ENCODE results near the gene TBC1D28. TPM values are rescaled to one million over a fixed set of nuclear protein-coding genes. Genes with fewer than 3 reads are reported as not detected.

The TBC1D28 gene
- total and polyA plus RNA-seq, 5 experiments from 2014 or later: not detected

Other genes with a start within 250 kb of the TBC1D28 start
- gene LGALS9C, start 167.6 kb downstream of the TBC1D28 start, total RNA-seq: not detected
- not detected for gene LGALS9C, start 167.6 kb downstream of the TBC1D28 start, polyA plus RNA-seq
- gene FOXO3B, start 37.9 kb upstream of the TBC1D28 start, total RNA-seq: 1 to 10 TPM; 4.8 to 6.3 TPM
- gene FOXO3B, start 37.9 kb upstream of the TBC1D28 start, polyA plus RNA-seq: 1 to 10 TPM in 2 of 3 donors, under 1 TPM in 1; 0.91 to 4.2 (median 3.3) TPM
- not detected for gene FBXW10, start 99.7 kb upstream of the TBC1D28 start, total RNA-seq
- gene FBXW10, start 99.7 kb upstream of the TBC1D28 start, polyA plus RNA-seq: not detected
- gene TVP23B, start 136.8 kb upstream of the TBC1D28 start, total RNA-seq: 10 to 100 TPM; 35.8 to 39.5 TPM
- 10 to 100 TPM; 33.0 to 46.2 (median 41.3) TPM for gene TVP23B, start 136.8 kb upstream of the TBC1D28 start, polyA plus RNA-seq
- 10 to 100 TPM; 52.2 to 53.1 TPM for gene PRPSAP2, start 213.7 kb upstream of the TBC1D28 start, total RNA-seq
- gene PRPSAP2, start 213.7 kb upstream of the TBC1D28 start, polyA plus RNA-seq: 10 to 100 TPM; 36.9 to 47.6 (median 46.9) TPM